HUES6 (cell line): ENCODE results near the gene OGG1.

Experiments used
- H3K27ac ChIP-seq: 2 replicates; pipeline ENCODE4 v1.7.0; 2013; ENCODE audit warnings: low read depth, mild to moderate bottlenecking, low read length, inconsistent platforms
- H3K27me3 ChIP-seq: 2 replicates; pipeline ENCODE4 v1.6.1; 2013; ENCODE audit warnings: low read length; ENCODE audit not compliant: control insufficient read depth, insufficient read depth
- H3K36me3 ChIP-seq: 2 replicates; pipeline ENCODE4 v1.6.1; 2013; ENCODE audit warnings: low read length; ENCODE audit not compliant: control insufficient read depth, insufficient read depth
- H3K4me1 ChIP-seq: 2 replicates; pipeline ENCODE4 v1.6.1; 2013; ENCODE audit warnings: low read length; ENCODE audit not compliant: control insufficient read depth, insufficient read depth
- H3K4me3 ChIP-seq: 2 replicates; pipeline ENCODE4 v1.5.1; 2013; ENCODE audit warnings: low read depth, low read length
- H3K9ac ChIP-seq: one replicate; pipeline ENCODE4 v1.6.1; 2013; ENCODE audit warnings: mild to moderate bottlenecking, low read length
- H3K9me3 ChIP-seq: 2 replicates; pipeline ENCODE4 v1.6.1; 2013; ENCODE audit warnings: low read depth, low read length; ENCODE audit not compliant: control insufficient read depth, insufficient read depth

Gene OGG1

DNA sequence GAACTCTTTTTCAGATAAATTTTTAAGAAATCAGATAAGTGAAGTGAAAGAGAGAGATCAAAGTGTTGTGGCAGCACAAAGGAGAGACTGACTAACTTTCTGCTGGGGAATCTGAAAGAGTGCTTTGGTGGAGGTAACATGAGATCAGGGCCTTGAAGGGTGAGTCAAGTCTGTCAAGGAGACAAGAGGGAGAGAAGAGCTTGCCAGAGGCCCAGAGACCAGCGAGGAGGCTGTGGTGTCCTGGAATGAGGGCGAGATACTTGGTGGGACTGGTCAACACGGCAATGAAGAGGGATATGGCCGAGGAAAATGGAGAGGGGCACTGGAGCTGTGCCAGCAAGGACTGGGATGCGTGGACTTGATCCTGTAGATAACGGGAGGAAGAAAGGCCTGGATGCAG, 38.0 kb downstream of the OGG1 start:
- Histone ChIP-seq H3K9me3 (no peaks in the 10 kb centered on the region), H3K27ac (no peak overlapping the region), H3K36me3 (peaks cover 61% of the 10 kb centered on the region), H3K4me3 (no peak overlapping the region), H3K4me1 (0 out of 2 replicates have a peak, but pooled peaks cover 3% of the 10 kb centered on the region), H3K9ac (no peak overlapping the region), H3K27me3 (no peaks in the 10 kb centered on the region)

GRCh38 chr3:9791127-9791526, 41.4 kb downstream of the OGG1 start:
- no peak overlapping the region for H3K27ac ChIP-seq
- peaks cover 8% of the 10 kb centered on the region; the same call in 1 of the 2 replicates for H3K4me1 ChIP-seq
- H3K27me3 ChIP-seq: no peaks in the 10 kb centered on the region
- H3K9me3 ChIP-seq: no peaks in the 10 kb centered on the region
- peaks cover 47% of the 10 kb centered on the region for H3K36me3 ChIP-seq
- no peak overlapping the region for H3K4me3 ChIP-seq
- H3K9ac ChIP-seq: no peak overlapping the region

- Histone ChIP-seq H3K27ac (peak overlapping the region; percentile 100), H3K9me3 (no peaks in the 10 kb centered on the region), H3K4me3 (peak overlapping the region; percentile 99), H3K36me3 (peaks cover 41% of the 10 kb centered on the region), H3K9ac (peak overlapping the region; percentile 100), H3K4me1 (peaks cover 8% of the 10 kb centered on the region; the same call in 1 of the 2 replicates), H3K27me3 (no peaks in the 10 kb centered on the region)
Observed at GRCh38 chr3:9791790-9792404, 42.1 kb downstream of the OGG1 start.

DNA sequence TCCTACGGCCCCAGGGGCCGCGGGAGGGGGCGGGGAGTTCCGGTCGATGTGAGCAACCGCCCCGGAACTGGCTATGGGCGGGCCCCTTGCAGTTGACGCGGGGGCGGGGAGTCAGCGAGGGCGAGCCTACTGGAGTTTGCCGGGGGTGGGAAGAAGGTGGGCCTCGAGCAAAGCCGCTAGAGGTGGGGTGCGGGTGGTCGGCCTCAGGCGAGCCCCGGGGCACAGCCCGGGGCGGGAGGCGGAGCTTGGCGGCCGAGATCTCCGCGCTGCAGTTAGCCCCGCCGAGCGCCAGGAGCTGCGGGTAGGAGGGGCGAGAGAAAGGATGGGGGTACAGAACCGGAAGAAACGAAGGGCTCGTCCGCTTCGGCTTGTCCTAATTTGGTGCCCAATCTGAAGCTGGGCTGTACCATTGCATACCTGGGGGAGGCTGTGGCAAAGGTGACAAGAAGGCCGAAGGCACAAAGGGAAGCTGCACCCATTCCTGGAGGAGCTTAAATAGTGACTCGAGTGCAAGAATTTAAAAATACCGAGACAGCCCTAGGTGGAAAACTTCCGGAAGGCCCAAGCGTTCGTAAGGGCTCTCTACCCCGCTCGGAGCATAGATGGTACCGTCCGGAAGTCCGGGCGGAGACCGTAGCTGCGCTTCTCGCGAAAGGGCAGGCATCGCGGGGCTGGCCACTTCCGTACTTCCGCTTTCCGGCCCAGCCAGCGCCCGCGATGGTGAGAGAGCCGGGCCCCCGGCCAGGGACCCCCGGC, 42.8 kb downstream of the OGG1 start, which contains the start of the genes ARPC4 and TADA3:
Gene ARPC4, plus strand, starts transcription at position 678 of the 756 bp plus-strand sequence. Its CDS starts 40 bp downstream, at position 718.
Gene TADA3, minus strand, starts transcription at position 69 of the 756 bp plus-strand sequence. CDS start 1,007 bp downstream, outside the sequence.
- Histone ChIP-seq H3K9me3 (no peaks in the 10 kb centered on the region), H3K36me3 (peaks cover 43% of the 10 kb centered on the region), H3K27ac (peak within 1 kb of the TSS; percentile 100), H3K4me1 (peaks cover 8% of the 10 kb centered on the region; the same call in 1 of the 2 replicates), H3K27me3 (no peaks in the 10 kb centered on the region), H3K9ac (peak within 1 kb of the TSS; percentile 100), H3K4me3 (peak within 1 kb of the TSS; percentile 99)

- H3K4me3 ChIP-seq: peak overlapping the region; percentile 99
- H3K9me3 ChIP-seq: no peaks in the 10 kb centered on the region
- no peaks in the 10 kb centered on the region for H3K27me3 ChIP-seq
- peaks cover 8% of the 10 kb centered on the region; the same call in 1 of the 2 replicates for H3K4me1 ChIP-seq
- H3K9ac ChIP-seq: peak overlapping the region; percentile 100
- H3K27ac ChIP-seq: peak overlapping the region; percentile 100
- H3K36me3 ChIP-seq: peaks cover 47% of the 10 kb centered on the region
Observed at GRCh38 chr3:9793161-9793781, 43.5 kb downstream of the OGG1 start.

- Histone ChIP-seq H3K36me3 (peaks cover 53% of the 10 kb centered on the region), H3K4me1 (peaks cover 8% of the 10 kb centered on the region; the same call in 1 of the 2 replicates), H3K9ac (no peak overlapping the region), H3K9me3 (no peaks in the 10 kb centered on the region), H3K27me3 (no peaks in the 10 kb centered on the region), H3K4me3 (no peak overlapping the region), H3K27ac (no peak overlapping the region)
Observed at GRCh38 chr3:9794400-9794799, 44.6 kb downstream of the OGG1 start.

GRCh38 chr3:9795207-9795606, 45.5 kb downstream of the OGG1 start:
- H3K27me3 ChIP-seq: no peaks in the 10 kb centered on the region
- H3K4me1 ChIP-seq: peaks cover 8% of the 10 kb centered on the region; the same call in 1 of the 2 replicates
- H3K4me3 ChIP-seq: no peak overlapping the region
- H3K36me3 ChIP-seq: peaks cover 53% of the 10 kb centered on the region
- H3K9me3 ChIP-seq: no peaks in the 10 kb centered on the region
- H3K9ac ChIP-seq: no peak overlapping the region
- H3K27ac ChIP-seq: no peak overlapping the region

GRCh38 chr3:9797196-9797945, 47.6 kb downstream of the OGG1 start:
- Histone ChIP-seq H3K9ac (no peak overlapping the region), H3K9me3 (no peaks in the 10 kb centered on the region), H3K4me3 (no peak overlapping the region), H3K36me3 (peaks cover 65% of the 10 kb centered on the region), H3K27ac (no peak overlapping the region), H3K27me3 (no peaks in the 10 kb centered on the region), H3K4me1 (peaks cover 5% of the 10 kb centered on the region; the same call in 1 of the 2 replicates)

- H3K9me3 ChIP-seq: no peaks in the 10 kb centered on the region
- H3K36me3 ChIP-seq: peaks cover 85% of the 10 kb centered on the region
- no peak overlapping the region for H3K9ac ChIP-seq
- no peaks in the 10 kb centered on the region for H3K4me1 ChIP-seq
- no peak overlapping the region for H3K4me3 ChIP-seq
- no peak overlapping the region for H3K27ac ChIP-seq
- H3K27me3 ChIP-seq: no peaks in the 10 kb centered on the region
Observed at GRCh38 chr3:9800529-9800928, 50.8 kb downstream of the OGG1 start.

DNA sequence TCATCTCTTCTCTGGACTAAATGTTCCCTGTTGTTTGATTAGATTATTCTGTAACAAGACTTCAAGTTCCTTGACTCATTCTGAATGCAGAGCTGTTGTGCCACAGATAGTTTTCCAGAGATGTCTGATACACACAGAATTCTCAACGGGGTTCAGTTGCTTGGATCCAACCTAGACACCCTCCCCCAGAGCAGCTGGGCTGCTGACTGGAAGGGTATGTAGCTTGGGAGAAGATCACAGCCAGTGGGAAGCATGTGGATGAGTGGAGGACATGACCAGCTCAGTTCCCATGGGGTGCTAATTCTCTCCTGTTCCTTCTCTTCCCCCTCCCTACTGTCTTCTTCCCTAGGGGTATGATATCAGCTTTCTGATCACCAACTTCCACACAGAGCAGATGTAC, 53.7 kb downstream of the OGG1 start:
- no peaks in the 10 kb centered on the region for H3K27me3 ChIP-seq
- no peak overlapping the region for H3K4me3 ChIP-seq
- no peak overlapping the region for H3K27ac ChIP-seq
- peaks cover 83% of the 10 kb centered on the region for H3K36me3 ChIP-seq
- no peak overlapping the region for H3K9ac ChIP-seq
- H3K4me1 ChIP-seq: 0 out of 2 replicates have a peak, but pooled peaks cover 2% of the 10 kb centered on the region
- H3K9me3 ChIP-seq: no peaks in the 10 kb centered on the region
